Astrocyte (in vitro differentiated cells and primary cell): Measurements from ENCODE around the gene CTIF. TPM values are rescaled to one million over a fixed set of nuclear protein-coding genes. Genes with fewer than 3 reads are reported as not detected.
A peak's percentile ranks its signal among the peaks of the same experiment; 100 is the strongest.

Experiments
- DNase-seq: peaks from one replicate; pipeline ENCODE4 v3.0.0-alpha.2; 2010; ENCODE audit warnings: low read depth
- FAIRE-seq: peaks from 2 replicates; lab custom pipeline; 2011; peaks lifted over from hg19 to GRCh38; lab: Jason Lieb, UNC
- H2AFZ ChIP-seq: 2 replicates; pipeline ENCODE4 v1.6.0; 2012; ENCODE audit warnings: low read depth, low read length, inconsistent platforms
- H3K27ac ChIP-seq: 2 replicates; pipeline ENCODE4 v1.5.1; 2011; ENCODE audit warnings: low read depth, low read length, inconsistent platforms
- H3K27me3 ChIP-seq: 2 replicates; pipeline ENCODE4 v1.6.0; 2011; ENCODE audit warnings: low read length, inconsistent platforms; ENCODE audit not compliant: insufficient read depth
- H3K36me3 ChIP-seq: 2 replicates; pipeline ENCODE4 v1.5.1; 2011; ENCODE audit warnings: low read length, inconsistent platforms; ENCODE audit not compliant: insufficient read depth
- H3K4me1 ChIP-seq: 2 replicates; pipeline ENCODE4 v1.5.1; 2011; ENCODE audit warnings: low read length, inconsistent platforms; ENCODE audit not compliant: insufficient read depth
- H3K4me2 ChIP-seq: 2 replicates; pipeline ENCODE4 v1.6.0; 2012; ENCODE audit warnings: low read length, inconsistent platforms
- H3K4me3 ChIP-seq: 2 replicates; pipeline ENCODE4 v1.5.1; 2011; ENCODE audit warnings: low read depth, mild to moderate bottlenecking, low read length, inconsistent platforms; ENCODE audit not compliant: insufficient read depth
- H3K79me2 ChIP-seq: 2 replicates; pipeline ENCODE4 v1.6.0; 2012; ENCODE audit warnings: mild to moderate bottlenecking, low read length, inconsistent platforms; ENCODE audit not compliant: insufficient read depth
- H3K9ac ChIP-seq: 2 replicates; pipeline ENCODE4 v1.6.0; 2012; ENCODE audit warnings: mild to moderate bottlenecking, low read length, inconsistent platforms
- H3K9me3 ChIP-seq: 2 replicates; pipeline ENCODE4 v1.5.1; 2012; ENCODE audit warnings: low read depth, mild to moderate bottlenecking, low read length, inconsistent platforms; ENCODE audit not compliant: insufficient read depth
- H4K20me1 ChIP-seq: 2 replicates; pipeline ENCODE4 v1.6.0; 2012; ENCODE audit warnings: low read length, inconsistent platforms; ENCODE audit not compliant: insufficient read depth
- H3K27ac Mint-ChIP-seq: one replicate; pipeline ENCODE4 v1.8.0; 2021; ENCODE audit warnings: mild to moderate bottlenecking, mixed read lengths; ENCODE audit not compliant: unreplicated experiment
- H3K27me3 Mint-ChIP-seq: one replicate; pipeline ENCODE4 v1.8.0; 2021; ENCODE audit warnings: low read depth, mixed read lengths; ENCODE audit not compliant: unreplicated experiment
- H3K36me3 Mint-ChIP-seq: one replicate; pipeline ENCODE4 v1.8.0; 2021; ENCODE audit warnings: low read depth, mixed read lengths; ENCODE audit not compliant: unreplicated experiment
- H3K4me1 Mint-ChIP-seq: one replicate; pipeline ENCODE4 v1.8.0; 2021; ENCODE audit warnings: low read depth, mixed read lengths; ENCODE audit not compliant: unreplicated experiment
- H3K4me3 Mint-ChIP-seq: one replicate; pipeline ENCODE4 v1.8.0; 2021; ENCODE audit warnings: mild to moderate bottlenecking, moderate library complexity, mixed read lengths; ENCODE audit not compliant: unreplicated experiment
- H3K9me3 Mint-ChIP-seq: one replicate; pipeline ENCODE4 v1.8.0; 2021; ENCODE audit warnings: mild to moderate bottlenecking, mixed read lengths; ENCODE audit not compliant: unreplicated experiment
- EZH2 ChIP-seq: IDR thresholded peaks from 2 replicates; pipeline ENCODE4 v1.6.1; 2012; ENCODE audit warnings: mild to moderate bottlenecking, low read length, inconsistent platforms; ENCODE audit not compliant: insufficient read depth
- total RNA-seq: library from RNA; stranded (reverse); gene quantifications from 2 replicates; pipeline ENCODE4 v1.2.1, GENCODE V29; 2021
- TF ChIP-seq, protein P1 (sequence below): IDR thresholded peaks from 2 replicates; pipeline ENCODE4 v1.5.1; 2011; ENCODE audit warnings: low read depth, mild to moderate bottlenecking, inconsistent platforms, low read length, moderate library complexity; ENCODE audit not compliant: insufficient read depth

CTIF gene
- total RNA-seq, 1 donor from 2014 or later = 101 TPM

DNA sequence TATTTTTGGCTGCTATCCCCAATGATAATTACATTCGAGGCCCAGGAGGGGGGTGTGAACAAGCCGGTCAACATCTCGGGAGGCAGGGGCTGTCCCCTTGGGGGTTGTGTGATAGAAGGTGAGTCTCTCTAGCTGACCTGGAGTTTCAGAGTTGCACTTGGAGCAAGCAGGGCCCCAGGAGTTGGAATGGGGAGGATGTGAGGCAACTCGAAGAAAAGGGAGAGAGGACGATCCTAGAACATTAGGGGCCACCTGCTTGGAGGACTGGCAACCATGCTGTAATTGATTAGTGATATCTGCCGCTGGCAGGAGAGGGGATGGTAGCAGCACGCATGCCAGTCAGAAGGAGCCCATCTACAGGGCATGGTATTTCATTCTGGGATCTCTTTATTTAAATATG lies 122.6 kb downstream of the CTIF start:
- no peak for TF ChIP-seq EZH2
- TF ChIP-seq, protein P1, sequence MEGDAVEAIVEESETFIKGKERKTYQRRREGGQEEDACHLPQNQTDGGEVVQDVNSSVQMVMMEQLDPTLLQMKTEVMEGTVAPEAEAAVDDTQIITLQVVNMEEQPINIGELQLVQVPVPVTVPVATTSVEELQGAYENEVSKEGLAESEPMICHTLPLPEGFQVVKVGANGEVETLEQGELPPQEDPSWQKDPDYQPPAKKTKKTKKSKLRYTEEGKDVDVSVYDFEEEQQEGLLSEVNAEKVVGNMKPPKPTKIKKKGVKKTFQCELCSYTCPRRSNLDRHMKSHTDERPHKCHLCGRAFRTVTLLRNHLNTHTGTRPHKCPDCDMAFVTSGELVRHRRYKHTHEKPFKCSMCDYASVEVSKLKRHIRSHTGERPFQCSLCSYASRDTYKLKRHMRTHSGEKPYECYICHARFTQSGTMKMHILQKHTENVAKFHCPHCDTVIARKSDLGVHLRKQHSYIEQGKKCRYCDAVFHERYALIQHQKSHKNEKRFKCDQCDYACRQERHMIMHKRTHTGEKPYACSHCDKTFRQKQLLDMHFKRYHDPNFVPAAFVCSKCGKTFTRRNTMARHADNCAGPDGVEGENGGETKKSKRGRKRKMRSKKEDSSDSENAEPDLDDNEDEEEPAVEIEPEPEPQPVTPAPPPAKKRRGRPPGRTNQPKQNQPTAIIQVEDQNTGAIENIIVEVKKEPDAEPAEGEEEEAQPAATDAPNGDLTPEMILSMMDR = no peak
- no peak overlapping the region for H2AFZ ChIP-seq
- no peak overlapping the region for H3K9ac ChIP-seq
- peak overlapping the region; percentile 51 for H3K4me2 ChIP-seq
- H3K4me1 Mint-ChIP-seq = peaks cover 25% of the 10 kb centered on the region
- no peak for DNase-seq
- no peak overlapping the region for H3K27ac Mint-ChIP-seq
- H3K27me3 Mint-ChIP-seq = no peaks in the 10 kb centered on the region
- H3K4me3 Mint-ChIP-seq = no peak overlapping the region
- no peaks in the 10 kb centered on the region for H3K27me3 ChIP-seq
- H3K79me2 ChIP-seq = peaks cover 52% of the 10 kb centered on the region
- H4K20me1 ChIP-seq = peaks cover 80% of the 10 kb centered on the region
- no peak overlapping the region for H3K27ac ChIP-seq
- H3K4me1 ChIP-seq = peaks cover 32% of the 10 kb centered on the region
- H3K36me3 ChIP-seq = peaks cover 10% of the 10 kb centered on the region
- peaks cover 4% of the 10 kb centered on the region for H3K9me3 ChIP-seq
- peaks cover 11% of the 10 kb centered on the region for H3K36me3 Mint-ChIP-seq
- H3K4me3 ChIP-seq = no peak overlapping the region
- H3K9me3 Mint-ChIP-seq = peaks cover 2% of the 10 kb centered on the region
- no peak for FAIRE-seq

GRCh38 chr18:48662011-48662661 lies 123.3 kb downstream of the CTIF start:
- peaks cover 52% of the 10 kb centered on the region for H3K79me2 ChIP-seq
- H4K20me1 ChIP-seq = peaks cover 81% of the 10 kb centered on the region

More at GRCh38 chr18:48662011-48662661, 123.3 kb downstream of the CTIF start:
- peak; percentile 45 for FAIRE-seq
- Histone ChIP-seq H2AFZ (no peak overlapping the region), H3K9ac (peak overlapping the region; percentile 36), H3K36me3 (peaks cover 14% of the 10 kb centered on the region), H3K27me3 (no peaks in the 10 kb centered on the region), H3K4me2 (peak overlapping the region; percentile 51), H3K27ac (no peak overlapping the region), H3K4me3 (no peak overlapping the region), H3K9me3 (peaks cover 4% of the 10 kb centered on the region), H3K4me1 (peaks cover 25% of the 10 kb centered on the region)
- Mint-ChIP-seq H3K27me3 (no peaks in the 10 kb centered on the region), H3K27ac (peak overlapping the region; percentile 27), H3K4me1 (peaks cover 25% of the 10 kb centered on the region), H3K9me3 (peaks cover 2% of the 10 kb centered on the region), H3K4me3 (no peak overlapping the region), H3K36me3 (peaks cover 17% of the 10 kb centered on the region)
- TF ChIP-seq, protein P1 = no peak
- TF ChIP-seq EZH2 = no peak
- DNase-seq = peak; percentile 60
